ENCODE results near the gene IGFN1.

- TF ChIP-seq POLR2AphosphoS5 (IDR thresholded peaks at IDR 0.05; ENCODE audit: low read depth, low read length), result no peak
- TF ChIP-seq TAF1 (IDR thresholded peaks at IDR 0.05; ENCODE audit: borderline replicate concordance, low read depth, low read length), result no peak
These were observed 86.3 kb downstream of the IGFN1 start for GRCh38 chr1:201276891-201277290.
